H1 (cell line): ENCODE measurements around the gene OPN3. TPM values are rescaled to one million over a fixed set of nuclear protein-coding genes. Genes with fewer than 3 reads are reported as not detected.

Source experiments
- CTCF ChIA-PET: fragments of 300-600 bp; sonication (Branson Sonifier 250); formaldehyde crosslinking; loops from one replicate; lab custom pipeline; 2021; ENCODE audit not compliant: partially characterized antibody; lab: Charles Lee
- POLR2A ChIA-PET: fragments of 300-600 bp; sonication (Branson Sonifier 250); formaldehyde crosslinking; loops from one replicate; lab custom pipeline; 2021; ENCODE audit warnings: inconsistent platforms; ENCODE audit not compliant: partially characterized antibody; lab: Charles Lee
- DNase-seq, 2 experiments: peaks; one replicate each; pipeline versions ENCODE4 v3.0.0 to v3.0.0-alpha.2; 2010 to 2022; ENCODE audit warnings: low spot score in 2 of 2, low read depth in 1 of 2, mixed read lengths in 1 of 2
- FAIRE-seq: peaks from 2 replicates; lab custom pipeline; 2011; peaks lifted over from hg19 to GRCh38; lab: Jason Lieb, UNC
- H2AFZ ChIP-seq: 2 replicates; pipeline ENCODE4 v1.8.1; 2012; ENCODE audit warnings: low read length, inconsistent platforms
- H2AK5ac ChIP-seq: 2 replicates; pipeline ENCODE4 v1.6.1; 2013; ENCODE audit warnings: low read depth, low read length
- H2BK120ac ChIP-seq: replicated peaks from 2 replicates; pipeline ENCODE3; 2013; ENCODE audit warnings: low read depth, low read length, inconsistent platforms
- H2BK12ac ChIP-seq: 2 replicates; pipeline ENCODE4 v1.6.1; 2013; ENCODE audit warnings: low read depth, low read length
- H2BK15ac ChIP-seq: 2 replicates; pipeline ENCODE4 v1.6.1; 2013; ENCODE audit warnings: low read length
- H2BK20ac ChIP-seq: 2 replicates; pipeline ENCODE4 v1.6.1; 2013; ENCODE audit warnings: low read length
- H2BK5ac ChIP-seq: 2 replicates; pipeline ENCODE4 v1.6.1; 2013; ENCODE audit warnings: low read depth, low read length
- H3K14ac ChIP-seq: 2 replicates; pipeline ENCODE4 v1.6.1; 2013; ENCODE audit warnings: inconsistent platforms; ENCODE audit not compliant: insufficient read length
- H3K18ac ChIP-seq: 2 replicates; pipeline ENCODE4 v1.6.1; 2013; ENCODE audit warnings: low read length; ENCODE audit errors: extremely low read depth
- H3K23ac ChIP-seq: 2 replicates; pipeline ENCODE4 v1.6.1; 2013; ENCODE audit warnings: inconsistent platforms; ENCODE audit not compliant: insufficient read length
- H3K23me2 ChIP-seq: 2 replicates; pipeline ENCODE4 v1.6.1; 2013; ENCODE audit warnings: low read depth, low read length
- H3K27ac ChIP-seq: 2 replicates; pipeline ENCODE4 v1.6.1; 2011; ENCODE audit warnings: low read depth, low read length, inconsistent platforms
- H3K27me3 ChIP-seq, 4 experiments: replicated peaks in 1 of 4; 1 replicate in 1 of 4; 2 replicates in 3 of 4; pipeline versions ENCODE4 v1.6.1 to v1.8.1; 2011 to 2013; ENCODE audit warnings: low read length in 3 of 4, mild to moderate bottlenecking in 3 of 4, inconsistent platforms in 2 of 4, mixed read lengths in 2 of 4, moderate library complexity in 1 of 4; ENCODE audit not compliant: control insufficient read depth in 3 of 4, insufficient read depth in 3 of 4; ENCODE audit errors: extremely low read depth in 1 of 4
- H3K36me3 ChIP-seq, 4 experiments: 2 replicates each; pipeline versions ENCODE4 v1.6.1 to v1.8.1; 2011 to 2013; ENCODE audit warnings: mild to moderate bottlenecking in 4 of 4, low read length in 3 of 4, moderate library complexity in 2 of 4, control low read depth in 1 of 4, inconsistent platforms in 1 of 4; ENCODE audit not compliant: insufficient read depth in 4 of 4, control insufficient read depth in 2 of 4
- H3K4ac ChIP-seq: replicated peaks from 2 replicates; pipeline ENCODE3; 2013; ENCODE audit warnings: low read length, low read depth, mixed read lengths, inconsistent platforms; ENCODE audit not compliant: insufficient read length
- H3K4me1 ChIP-seq, 4 experiments: replicated peaks in 1 of 4; 1 replicate in 1 of 4; 2 replicates in 3 of 4; pipeline versions ENCODE4 v1.6.1 to v1.8.1; 2011 to 2013; ENCODE audit warnings: low read length in 3 of 4, inconsistent platforms in 2 of 4, mixed read lengths in 1 of 4; ENCODE audit not compliant: insufficient read depth in 4 of 4, control insufficient read depth in 3 of 4
- H3K4me2 ChIP-seq, 2 experiments: 2 replicates each; pipeline versions ENCODE4 v1.6.1 to v1.8.1; 2011 to 2013; ENCODE audit warnings: low read depth in 2 of 2, low read length in 2 of 2, control low read depth in 1 of 2, inconsistent platforms in 1 of 2, mild to moderate bottlenecking in 1 of 2; ENCODE audit not compliant: insufficient read depth in 1 of 2
- H3K4me3 ChIP-seq, 4 experiments: fragments of 200-600, 300-600 bp in 1 of 4; sonication (generic), shearing (Covaris generic), sonication (Bioruptor Twin) in 1 of 4; 2 replicates each; pipeline versions ENCODE4 v1.5.1 to v1.8.1; 2011 to 2016; ENCODE audit warnings: low read length in 4 of 4, low read depth in 3 of 4, control low read depth in 2 of 4, inconsistent platforms in 2 of 4, mild to moderate bottlenecking in 2 of 4, mixed read lengths in 1 of 4, moderate library complexity in 1 of 4; ENCODE audit not compliant: insufficient read depth in 2 of 4; ENCODE audit errors: extremely low read depth in 1 of 4
- H3K56ac ChIP-seq: replicated peaks from 2 replicates; pipeline ENCODE3; 2013; ENCODE audit warnings: low read depth, mild to moderate bottlenecking, mixed read lengths, low read length, inconsistent platforms; ENCODE audit not compliant: insufficient read length
- H3K79me1 ChIP-seq: 2 replicates; pipeline ENCODE4 v1.6.1; 2013; ENCODE audit warnings: low read depth, low read length, control low read depth
- H3K79me2 ChIP-seq, 2 experiments: 2 replicates each; pipeline versions ENCODE4 v1.6.1 to v1.8.1; 2012 to 2013; ENCODE audit warnings: low read length in 2 of 2, mild to moderate bottlenecking in 2 of 2, inconsistent platforms in 1 of 2; ENCODE audit not compliant: insufficient read depth in 2 of 2, control insufficient read depth in 1 of 2
- H3K9ac ChIP-seq, 4 experiments: replicated peaks in 1 of 4; 1 replicate in 1 of 4; 2 replicates in 3 of 4; pipeline versions ENCODE4 v1.6.1 to v1.8.1; 2011 to 2013; ENCODE audit warnings: low read depth in 3 of 4, low read length in 3 of 4, control low read depth in 2 of 4, mild to moderate bottlenecking in 2 of 4, moderate library complexity in 2 of 4, inconsistent platforms in 1 of 4; ENCODE audit errors: extremely low read depth in 1 of 4
- H3K9me3 ChIP-seq, 2 experiments: 2 replicates each; pipeline versions ENCODE4 v1.6.1 to v1.8.1; 2012 to 2013; ENCODE audit warnings: mild to moderate bottlenecking in 2 of 2, moderate library complexity in 2 of 2, control low read depth in 1 of 2, inconsistent platforms in 1 of 2, low read depth in 1 of 2, low read length in 1 of 2, mixed read lengths in 1 of 2; ENCODE audit not compliant: insufficient read depth in 2 of 2
- H4K20me1 ChIP-seq, 2 experiments: replicated peaks in 1 of 2; 2 replicates each; pipeline versions ENCODE3 to v1.8.1; 2011 to 2013; ENCODE audit warnings: inconsistent platforms in 2 of 2, low read length in 2 of 2, mild to moderate bottlenecking in 1 of 2; ENCODE audit not compliant: insufficient read depth in 2 of 2, control insufficient read depth in 1 of 2
- H4K5ac ChIP-seq: 2 replicates; pipeline ENCODE4 v1.6.1; 2013; ENCODE audit warnings: low read length, low read depth, mixed read lengths, inconsistent platforms; ENCODE audit not compliant: insufficient read length
- H4K8ac ChIP-seq: 2 replicates; pipeline ENCODE4 v1.8.0; 2013; ENCODE audit warnings: mild to moderate bottlenecking, moderate library complexity, low read length, inconsistent platforms; ENCODE audit not compliant: insufficient read depth; ENCODE audit errors: extremely low read depth
- H4K91ac ChIP-seq: replicated peaks from 2 replicates; pipeline ENCODE3; 2013; ENCODE audit warnings: low read length, mixed read lengths, inconsistent platforms; ENCODE audit not compliant: insufficient read length
- BCL11A ChIP-seq, 2 experiments: IDR thresholded peaks; one replicate each; pipeline ENCODE4 v1.6.1; 2011; ENCODE audit warnings: low read depth in 2 of 2, low read length in 2 of 2, mild to moderate bottlenecking in 2 of 2
- CTBP2 ChIP-seq: IDR thresholded peaks from 2 replicates; pipeline ENCODE4 v1.7.0; 2011; ENCODE audit warnings: borderline replicate concordance, mild to moderate bottlenecking, moderate library complexity, mixed read lengths, low read length; ENCODE audit not compliant: insufficient read depth, insufficient read length
- NANOG ChIP-seq: IDR thresholded peaks from 2 replicates; pipeline ENCODE4 v1.6.1; 2011; ENCODE audit warnings: low read length, low read depth, mild to moderate bottlenecking, inconsistent platforms; ENCODE audit not compliant: insufficient read depth, poor library complexity, severe bottlenecking
- NRF1 ChIP-seq: IDR thresholded peaks from 2 replicates; pipeline ENCODE4 v1.6.1; 2011; ENCODE audit warnings: mild to moderate bottlenecking, low read depth, low read length, improper control_type of control experiment
- WGBS, 2 experiments: shearing (Covaris generic) in 1 of 2; methylation state at CpG; one replicate each; pipeline versions ENCODE4 v1.1.6 to v1.1.7; 2013 to 2015; ENCODE audit warnings: low lambda C conversion rate in 2 of 2, mixed read lengths in 2 of 2, inconsistent platforms in 1 of 2, low coverage in 1 of 2, missing lambda C conversion rate in 1 of 2; ENCODE audit not compliant: insufficient replicate concordance in 2 of 2, insufficient coverage in 1 of 2, insufficient read length in 1 of 2; ENCODE audit errors: extremely low coverage in 1 of 2, missing lambda C conversion rate in 1 of 2; 5-methylcytosine and 5-hydroxymethylcytosine counted together
- polyA plus RNA-seq, 7 experiments: library from polyadenylated mRNA; depleted of rRNA in 3 of 7; stranded (reverse) in 5 of 7; unstranded in 2 of 7; fragments of >200 nt in 5 of 7; fragments of 200-250 nt in 2 of 7; gene quantifications; 1 replicate in 5 of 7; 2 replicates in 1 of 7; 4 replicates in 1 of 7; pipeline versions ENCODE4 v1.2.1 to v1.2.3, GENCODE V29; 2011 to 2013; ENCODE audit warnings: missing spikeins in 2 of 7, mixed read lengths in 2 of 7
- total RNA-seq: library from RNA; stranded (reverse); fragmentation: NEBNext Ultra II Directional; extraction: Animal tissue kit (Norgen Biotek cat#: 25700); gene quantifications from 2 replicates; pipeline ENCODE4 v1.2.1, GENCODE V29; 2021
- TF ChIP-seq, protein P1 (sequence below): IDR thresholded peaks from 2 replicates; pipeline ENCODE4 v1.6.1; 2012; ENCODE audit warnings: low read length, inconsistent platforms

The OPN3 gene
- total and polyA plus RNA-seq, 2 of the 8 experiments (the other 6 are each of a cell fraction or from before 2014, with no cell fraction given), result 8.8 to 19.4 TPM

DNA sequence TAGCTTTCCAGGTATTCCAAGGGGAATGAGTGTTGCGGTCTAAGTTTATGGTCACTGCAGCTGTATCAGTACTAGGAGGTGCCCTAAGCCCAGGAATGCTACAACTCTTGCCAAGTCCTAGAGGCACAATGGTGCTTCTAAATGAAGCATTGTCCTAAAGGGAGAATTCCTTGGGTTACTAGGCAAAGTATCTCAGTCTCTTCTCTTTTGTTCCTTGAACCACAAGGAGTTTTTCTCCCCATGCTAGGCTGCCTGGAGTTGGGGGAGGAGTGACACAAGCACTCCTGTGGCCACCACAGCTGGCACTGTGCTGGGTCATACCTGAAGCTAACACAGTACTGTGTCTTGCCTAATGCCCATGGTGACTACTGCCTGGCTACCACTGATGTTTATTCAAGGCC is 57.2 kb downstream of the OPN3 start:
- POLR2A ChIA-PET, result interaction anchor here (0.6 kb wide), 1 partner anchor 49 kb away, joined by 3 read pairs; no protein-coding TSS in a partner anchor
- H3K79me2 ChIP-seq, result no peaks in the 10 kb centered on the region
- H2BK20ac ChIP-seq, result no peak overlapping the region
- H3K36me3 ChIP-seq, result no peaks in the 10 kb centered on the region
- H3K79me1 ChIP-seq, result no peaks in the 10 kb centered on the region
- H3K23ac ChIP-seq, result no peak overlapping the region
- DNase-seq, result no peak
- no peak overlapping the region for H4K5ac ChIP-seq
- no peak overlapping the region for H3K56ac ChIP-seq
- no peak overlapping the region for H3K4me3 ChIP-seq
- no peaks in the 10 kb centered on the region for H3K23me2 ChIP-seq
- H2BK5ac ChIP-seq, result no peak overlapping the region
- H4K20me1 ChIP-seq, result peaks cover 0 to 2% of the 10 kb centered on the region in 2 experiments
- no peak overlapping the region; the same call in 1 of the 2 replicates for H4K8ac ChIP-seq
- TF ChIP-seq NRF1 (no peak), BCL11A (IDR thresholded peaks at IDR 0.05; ENCODE audit: low read depth in 2 of 2, low read length in 2 of 2) (no peak), NANOG (no peak), CTBP2 (no peak)
- TF ChIP-seq, protein P1, sequence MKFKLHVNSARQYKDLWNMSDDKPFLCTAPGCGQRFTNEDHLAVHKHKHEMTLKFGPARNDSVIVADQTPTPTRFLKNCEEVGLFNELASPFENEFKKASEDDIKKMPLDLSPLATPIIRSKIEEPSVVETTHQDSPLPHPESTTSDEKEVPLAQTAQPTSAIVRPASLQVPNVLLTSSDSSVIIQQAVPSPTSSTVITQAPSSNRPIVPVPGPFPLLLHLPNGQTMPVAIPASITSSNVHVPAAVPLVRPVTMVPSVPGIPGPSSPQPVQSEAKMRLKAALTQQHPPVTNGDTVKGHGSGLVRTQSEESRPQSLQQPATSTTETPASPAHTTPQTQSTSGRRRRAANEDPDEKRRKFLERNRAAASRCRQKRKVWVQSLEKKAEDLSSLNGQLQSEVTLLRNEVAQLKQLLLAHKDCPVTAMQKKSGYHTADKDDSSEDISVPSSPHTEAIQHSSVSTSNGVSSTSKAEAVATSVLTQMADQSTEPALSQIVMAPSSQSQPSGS, result no peak
- no peak overlapping the region for H2BK15ac ChIP-seq
- no peak overlapping the region for H3K9ac ChIP-seq
- no peak overlapping the region for H3K18ac ChIP-seq
- H2BK12ac ChIP-seq, result no peak overlapping the region
- H2BK120ac ChIP-seq, result no peak overlapping the region
- WGBS, 2 experiments, result 92% methylated on average over 1 of the region's 1 CpG; no CpG with 5 or more reads in 1 of the 2 experiments
- no peaks in the 10 kb centered on the region for H3K4me1 ChIP-seq
- no peak overlapping the region for H2AFZ ChIP-seq
- H3K9me3 ChIP-seq, result no peaks in the 10 kb centered on the region
- H3K27ac ChIP-seq, result no peak overlapping the region
- H3K4me2 ChIP-seq, result no peak overlapping the region
- FAIRE-seq, result no peak
- CTCF ChIA-PET, result no interaction called here
- H3K27me3 ChIP-seq, result no peaks in the 10 kb centered on the region
- no peak overlapping the region for H2AK5ac ChIP-seq
- no peak overlapping the region for H3K14ac ChIP-seq
- H3K4ac ChIP-seq, result no peak overlapping the region
- H4K91ac ChIP-seq, result no peak overlapping the region
